ENCODE measurements around the gene TRIM44.
"Not testable (repeated sequence)": the region's sequence is repeated elsewhere in the genome, so short reads cannot be mapped to it uniquely, and the experiment has no call there.

Gene TRIM44

GRCh38 chr11:35734669-35735410, 72.3 kb downstream of the TRIM44 start:
- no peak for DNase-seq
- Mint-ChIP-seq H3K27me3 (no peaks in the 10 kb centered on the region), H3K4me1 (ENCODE audit: low read depth) (peaks cover 36% of the 10 kb centered on the region), H3K27ac (no peak overlapping the region), H3K36me3 (ENCODE audit: low read depth) (peaks cover 82% of the 10 kb centered on the region), H3K9me3 (peaks cover 7% of the 10 kb centered on the region), H3K4me3 (no peak overlapping the region)

- no peak overlapping the region for H3K4me3 Mint-ChIP-seq
- H3K36me3 Mint-ChIP-seq (ENCODE audit: low read depth): peaks cover 80% of the 10 kb centered on the region
- H3K9me3 Mint-ChIP-seq: peaks cover 2% of the 10 kb centered on the region
- H3K27ac Mint-ChIP-seq: no peak overlapping the region
- peaks cover 40% of the 10 kb centered on the region for H3K4me1 Mint-ChIP-seq (ENCODE audit: low read depth)
- DNase-seq: no peak
- no peaks in the 10 kb centered on the region for H3K27me3 Mint-ChIP-seq
Measured at GRCh38 chr11:35735411-35735810, 72.8 kb downstream of the TRIM44 start.

GRCh38 chr11:35735903-35736302, 73.3 kb downstream of the TRIM44 start:
- H3K9me3 Mint-ChIP-seq: peaks cover 2% of the 10 kb centered on the region
- peaks cover 80% of the 10 kb centered on the region for H3K36me3 Mint-ChIP-seq (ENCODE audit: low read depth)
- DNase-seq: no peak
- no peaks in the 10 kb centered on the region for H3K27me3 Mint-ChIP-seq
- peaks cover 45% of the 10 kb centered on the region for H3K4me1 Mint-ChIP-seq (ENCODE audit: low read depth)
- no peak overlapping the region for H3K4me3 Mint-ChIP-seq
- H3K27ac Mint-ChIP-seq: no peak overlapping the region

GRCh38 chr11:35736952-35737351, 74.4 kb downstream of the TRIM44 start:
- H3K27me3 Mint-ChIP-seq: no peaks in the 10 kb centered on the region
- no peak overlapping the region for H3K27ac Mint-ChIP-seq
- no peak for DNase-seq
- peaks cover 2% of the 10 kb centered on the region for H3K9me3 Mint-ChIP-seq
- no peak overlapping the region for H3K4me3 Mint-ChIP-seq
- peaks cover 47% of the 10 kb centered on the region for H3K4me1 Mint-ChIP-seq (ENCODE audit: low read depth)
- H3K36me3 Mint-ChIP-seq (ENCODE audit: low read depth): peaks cover 80% of the 10 kb centered on the region

- H3K36me3 Mint-ChIP-seq (ENCODE audit: low read depth): peaks cover 74% of the 10 kb centered on the region
- H3K4me1 Mint-ChIP-seq (ENCODE audit: low read depth): peaks cover 31% of the 10 kb centered on the region
- no peak overlapping the region for H3K27ac Mint-ChIP-seq
- no peak for DNase-seq
- H3K27me3 Mint-ChIP-seq: no peaks in the 10 kb centered on the region
- H3K4me3 Mint-ChIP-seq: no peak overlapping the region
- peaks cover 2% of the 10 kb centered on the region for H3K9me3 Mint-ChIP-seq
Measured at GRCh38 chr11:35740061-35740799, 77.7 kb downstream of the TRIM44 start.

- Mint-ChIP-seq H3K4me3 (no peak overlapping the region), H3K36me3 (ENCODE audit: low read depth) (peaks cover 75% of the 10 kb centered on the region), H3K4me1 (ENCODE audit: low read depth) (peaks cover 21% of the 10 kb centered on the region), H3K27me3 (no peaks in the 10 kb centered on the region), H3K27ac (no peak overlapping the region), H3K9me3 (no peaks in the 10 kb centered on the region)
- DNase-seq: no peak
Measured at GRCh38 chr11:35742707-35743454, 80.3 kb downstream of the TRIM44 start.

GRCh38 chr11:35746356-35747153, 84.0 kb downstream of the TRIM44 start:
- H3K36me3 Mint-ChIP-seq (ENCODE audit: low read depth): peaks cover 70% of the 10 kb centered on the region
- H3K9me3 Mint-ChIP-seq: no peaks in the 10 kb centered on the region
- H3K27ac Mint-ChIP-seq: no peak overlapping the region
- H3K4me1 Mint-ChIP-seq (ENCODE audit: low read depth): no peaks in the 10 kb centered on the region
- H3K4me3 Mint-ChIP-seq: no peak overlapping the region
- no peaks in the 10 kb centered on the region for H3K27me3 Mint-ChIP-seq
- DNase-seq: no peak

- Mint-ChIP-seq H3K4me3 (no peak overlapping the region), H3K36me3 (ENCODE audit: low read depth) (peaks cover 77% of the 10 kb centered on the region)
Measured at GRCh38 chr11:35747668-35748067, 85.1 kb downstream of the TRIM44 start.

GRCh38 chr11:35748644-35749043, 86.1 kb downstream of the TRIM44 start:
- no peak for DNase-seq
- Mint-ChIP-seq H3K27ac (no peak overlapping the region), H3K4me3 (no peak overlapping the region), H3K4me1 (ENCODE audit: low read depth) (no peaks in the 10 kb centered on the region), H3K27me3 (no peaks in the 10 kb centered on the region), H3K9me3 (no peaks in the 10 kb centered on the region), H3K36me3 (ENCODE audit: low read depth) (peaks cover 76% of the 10 kb centered on the region)

More at GRCh38 chr11:35747668-35748067, 85.1 kb downstream of the TRIM44 start:
- H3K27ac Mint-ChIP-seq: no peak overlapping the region
- DNase-seq: no peak
- no peaks in the 10 kb centered on the region for H3K9me3 Mint-ChIP-seq
- no peaks in the 10 kb centered on the region for H3K27me3 Mint-ChIP-seq
- H3K4me1 Mint-ChIP-seq (ENCODE audit: low read depth): no peaks in the 10 kb centered on the region

- Mint-ChIP-seq H3K36me3 (ENCODE audit: low read depth) (peaks cover 73% of the 10 kb centered on the region), H3K9me3 (no peaks in the 10 kb centered on the region), H3K4me3 (no peak overlapping the region), H3K27me3 (no peaks in the 10 kb centered on the region), H3K4me1 (ENCODE audit: low read depth) (no peaks in the 10 kb centered on the region), H3K27ac (no peak overlapping the region)
- no peak for DNase-seq
Measured at GRCh38 chr11:35750315-35750714, 87.7 kb downstream of the TRIM44 start.

GRCh38 chr11:35750981-35751663, 88.5 kb downstream of the TRIM44 start:
- no peak for DNase-seq
- no peak overlapping the region for H3K27ac Mint-ChIP-seq
- H3K27me3 Mint-ChIP-seq: no peaks in the 10 kb centered on the region
- H3K36me3 Mint-ChIP-seq (ENCODE audit: low read depth): peaks cover 66% of the 10 kb centered on the region
- no peaks in the 10 kb centered on the region for H3K9me3 Mint-ChIP-seq
- H3K4me3 Mint-ChIP-seq: no peak overlapping the region
- H3K4me1 Mint-ChIP-seq (ENCODE audit: low read depth): no peaks in the 10 kb centered on the region

GRCh38 chr11:35751664-35752061, 89.1 kb downstream of the TRIM44 start:
- Mint-ChIP-seq H3K9me3 (no peaks in the 10 kb centered on the region), H3K4me1 (ENCODE audit: low read depth) (no peaks in the 10 kb centered on the region), H3K27ac (no peak overlapping the region), H3K4me3 (no peak overlapping the region), H3K36me3 (ENCODE audit: low read depth) (peaks cover 62% of the 10 kb centered on the region), H3K27me3 (no peaks in the 10 kb centered on the region)
- no peak for DNase-seq

- no peak for DNase-seq
- Mint-ChIP-seq H3K9me3 (no peaks in the 10 kb centered on the region), H3K27ac (no peak overlapping the region), H3K36me3 (ENCODE audit: low read depth) (peaks cover 62% of the 10 kb centered on the region), H3K4me1 (ENCODE audit: low read depth) (peaks cover under 1% of the 10 kb centered on the region), H3K27me3 (no peaks in the 10 kb centered on the region), H3K4me3 (no peak overlapping the region)
Measured at GRCh38 chr11:35752115-35752514, 89.5 kb downstream of the TRIM44 start.

GRCh38 chr11:35753573-35753972, 91.0 kb downstream of the TRIM44 start:
- not testable (repeated sequence) for DNase-seq, H3K27ac Mint-ChIP-seq
- peaks cover 62% of the 10 kb centered on the region for H3K36me3 Mint-ChIP-seq (ENCODE audit: low read depth)

More at GRCh38 chr11:35753573-35753972, 91.0 kb downstream of the TRIM44 start:
- not testable (repeated sequence) for H3K9me3 Mint-ChIP-seq, H3K27me3 Mint-ChIP-seq, H3K4me3 Mint-ChIP-seq
- peaks cover 15% of the 10 kb centered on the region for H3K4me1 Mint-ChIP-seq (ENCODE audit: low read depth)

All from activated T-cell treated with anti-CD3 and anti-CD28 coated beads, Interleukin-2, amount 50 U/mL, for 24 hours (primary cell).